Eye (tissue), 1 donor: ENCODE measurements around the gene CHTF18.
"Not testable (repeated sequence)": the region's sequence is repeated elsewhere in the genome, so short reads cannot be mapped to it uniquely, and the experiment has no call there.

Source experiments
- DNase-seq: peaks from one replicate; pipeline ENCODE4 v3.0.0-alpha.2; 2015

The CHTF18 gene

DNA sequence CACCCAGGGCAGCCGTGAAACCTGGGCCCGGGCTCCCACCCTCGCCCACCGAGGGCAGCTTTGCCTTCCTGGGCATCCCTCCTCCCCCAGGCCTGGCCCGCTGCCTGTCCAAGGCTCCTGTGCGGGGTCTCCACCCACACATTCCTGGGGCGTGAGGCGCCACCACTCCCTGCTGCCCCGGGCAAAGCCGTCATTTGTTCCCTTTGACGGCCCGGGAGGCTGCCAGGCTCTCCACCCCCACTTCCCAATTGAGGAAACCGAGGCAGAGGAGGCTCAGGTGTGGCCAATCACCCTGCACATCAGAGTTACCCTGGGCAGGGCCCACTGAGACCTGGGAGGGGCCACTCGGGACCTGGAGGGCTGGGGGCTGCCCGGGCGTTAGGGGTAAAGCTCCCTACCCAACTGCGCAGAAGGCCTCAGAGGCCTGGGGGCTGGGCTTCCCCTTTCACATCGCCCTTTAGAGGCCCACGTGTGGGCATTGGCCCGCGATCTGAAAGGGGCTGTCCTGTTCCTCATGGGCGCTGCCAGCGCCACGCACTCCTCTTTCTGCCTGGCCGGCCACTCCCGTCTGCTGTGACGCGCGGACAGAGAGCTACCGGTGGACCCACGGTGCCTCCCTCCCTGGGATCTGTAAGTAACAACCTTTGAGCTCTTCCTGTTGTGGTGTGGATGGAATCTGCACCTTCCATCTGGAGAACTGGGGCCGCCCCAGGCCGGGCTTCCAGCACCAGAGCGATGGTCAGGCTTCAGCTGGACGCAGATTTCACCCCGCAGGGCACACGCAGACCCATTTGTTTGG is 27.7 kb upstream of the CHTF18 start, which contains the start of gene MSLN:
MSLN (plus strand) TSS at position 190 of the 799 bp plus-strand sequence. CDS start 1,947 bp downstream, outside the sequence.
- DNase-seq: no peak

- DNase-seq: no peak
Measured at GRCh38 chr16:761625-762513, 26.6 kb upstream of the CHTF18 start.

DNA sequence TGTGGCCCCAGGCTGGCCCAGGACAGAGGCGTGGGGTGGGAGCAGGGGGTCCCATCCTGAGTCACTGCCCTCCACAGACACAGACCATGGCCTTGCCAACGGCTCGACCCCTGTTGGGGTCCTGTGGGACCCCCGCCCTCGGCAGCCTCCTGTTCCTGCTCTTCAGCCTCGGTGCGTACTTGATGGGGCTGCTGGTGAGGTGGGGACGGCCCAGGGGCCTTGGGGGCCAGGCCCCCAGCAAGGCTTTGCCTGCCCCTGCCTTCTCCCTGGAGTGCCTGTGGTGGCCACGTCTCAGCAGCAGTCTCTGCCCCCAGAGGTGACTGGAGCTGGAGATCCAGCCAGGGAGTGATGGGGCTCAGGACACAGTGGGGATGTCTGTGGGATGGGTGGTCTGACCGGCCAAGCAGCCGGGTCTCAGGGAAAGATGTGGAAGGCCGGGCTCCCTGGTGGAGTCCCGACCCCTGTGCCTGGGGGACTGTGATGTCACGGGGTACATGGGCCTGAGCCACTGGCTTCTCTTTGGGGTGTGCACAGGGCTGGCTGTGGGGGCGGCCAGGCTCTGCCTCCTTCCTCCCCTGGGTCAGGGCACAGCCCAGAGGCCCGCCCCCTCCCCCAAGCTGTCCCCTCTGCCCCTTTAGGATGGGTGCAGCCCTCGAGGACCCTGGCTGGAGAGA is 25.7 kb upstream of the CHTF18 start:
- DNase-seq: no peak

GRCh38 chr16:763369-764183 is 24.8 kb upstream of the CHTF18 start:
- no peak for DNase-seq

DNA sequence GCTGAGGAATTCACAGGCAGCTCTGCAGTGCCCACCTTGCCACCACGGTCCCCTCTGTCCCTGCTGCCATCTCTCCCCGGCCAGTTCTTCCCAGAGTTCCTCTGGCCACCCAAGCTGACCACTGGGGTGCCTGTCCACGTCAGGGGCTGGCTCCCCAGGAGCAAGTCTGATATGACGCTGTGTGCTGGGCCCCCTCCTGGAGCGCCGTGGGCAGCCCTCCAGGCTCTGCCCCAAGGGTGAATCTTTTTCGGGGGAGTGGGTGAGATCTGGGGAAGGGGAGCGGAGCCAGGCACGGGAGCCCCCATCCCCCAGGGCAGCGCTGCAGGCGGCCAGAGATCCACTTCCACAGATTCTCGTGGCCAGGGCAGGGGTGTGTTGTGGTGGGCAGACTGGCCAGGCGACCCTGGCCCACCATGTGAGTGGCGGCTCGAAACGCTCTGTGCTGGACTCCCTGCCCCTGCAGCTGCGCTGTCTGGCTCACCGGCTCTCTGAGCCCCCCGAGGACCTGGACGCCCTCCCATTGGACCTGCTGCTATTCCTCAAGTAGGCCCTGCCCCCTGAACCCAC is 24.2 kb upstream of the CHTF18 start:
- DNase-seq: no peak

DNA sequence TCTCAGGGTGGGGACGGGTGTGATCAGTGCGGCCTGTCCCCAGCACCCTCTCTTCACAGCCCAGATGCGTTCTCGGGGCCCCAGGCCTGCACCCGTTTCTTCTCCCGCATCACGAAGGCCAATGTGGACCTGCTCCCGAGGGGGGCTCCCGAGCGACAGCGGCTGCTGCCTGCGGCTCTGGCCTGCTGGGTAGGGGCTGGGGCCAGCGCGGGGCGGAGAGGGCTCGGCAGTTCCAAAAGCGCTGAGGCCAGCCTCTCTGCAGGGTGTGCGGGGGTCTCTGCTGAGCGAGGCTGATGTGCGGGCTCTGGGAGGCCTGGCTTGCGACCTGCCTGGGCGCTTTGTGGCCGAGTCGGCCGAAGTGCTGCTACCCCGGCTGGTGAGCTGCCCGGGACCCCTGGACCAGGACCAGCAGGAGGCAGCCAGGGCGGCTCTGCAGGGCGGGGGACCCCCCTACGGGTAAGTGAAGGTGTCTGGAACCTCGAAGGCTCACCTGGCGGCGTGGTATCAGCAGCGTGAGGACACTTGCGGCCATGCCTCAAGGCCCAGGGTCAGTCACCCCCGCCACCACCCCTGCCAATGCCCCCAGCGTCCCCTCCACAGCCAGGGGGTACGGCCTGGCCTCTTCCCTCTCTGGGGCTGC is 23.5 kb upstream of the CHTF18 start:
- DNase-seq: no peak

DNA sequence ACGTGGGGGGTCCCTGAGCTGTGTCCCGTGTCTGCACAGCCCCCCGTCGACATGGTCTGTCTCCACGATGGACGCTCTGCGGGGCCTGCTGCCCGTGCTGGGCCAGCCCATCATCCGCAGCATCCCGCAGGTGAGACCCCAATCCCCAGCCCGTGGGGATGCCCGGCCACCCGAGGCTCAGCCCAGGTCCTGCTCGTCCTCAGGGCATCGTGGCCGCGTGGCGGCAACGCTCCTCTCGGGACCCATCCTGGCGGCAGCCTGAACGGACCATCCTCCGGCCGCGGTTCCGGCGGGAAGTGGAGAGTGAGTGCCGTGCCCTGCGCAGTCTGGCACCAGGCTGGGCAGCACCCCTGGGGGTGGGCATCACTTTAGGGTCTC is 22.9 kb upstream of the CHTF18 start:
- no peak for DNase-seq

DNA sequence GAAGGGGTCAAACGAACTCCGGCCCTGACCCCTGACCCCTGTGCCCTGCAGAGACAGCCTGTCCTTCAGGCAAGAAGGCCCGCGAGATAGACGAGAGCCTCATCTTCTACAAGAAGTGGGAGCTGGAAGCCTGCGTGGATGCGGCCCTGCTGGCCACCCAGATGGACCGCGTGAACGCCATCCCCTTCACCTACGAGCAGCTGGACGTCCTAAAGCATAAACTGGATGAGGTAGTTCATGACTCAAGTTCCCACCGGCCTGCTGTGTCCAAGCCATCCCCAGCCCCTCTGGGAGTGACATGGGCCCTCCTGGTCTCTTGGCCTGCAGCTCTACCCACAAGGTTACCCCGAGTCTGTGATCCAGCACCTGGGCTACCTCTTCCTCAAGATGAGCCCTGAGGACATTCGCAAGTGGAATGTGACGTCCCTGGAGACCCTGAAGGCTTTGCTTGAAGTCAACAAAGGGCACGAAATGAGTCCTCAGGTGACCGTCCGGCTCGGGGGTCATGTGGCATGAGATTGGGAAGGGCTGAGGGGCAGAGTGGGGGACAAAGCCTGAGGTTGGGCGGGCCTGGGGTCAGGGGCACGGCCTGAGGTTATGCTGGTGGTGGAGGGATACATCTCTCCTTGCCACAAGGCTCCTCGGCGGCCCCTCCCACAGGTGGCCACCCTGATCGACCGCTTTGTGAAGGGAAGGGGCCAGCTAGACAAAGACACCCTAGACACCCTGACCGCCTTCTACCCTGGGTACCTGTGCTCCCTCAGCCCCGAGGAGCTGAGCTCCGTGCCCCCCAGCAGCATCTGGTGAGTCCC is 22.2 kb upstream of the CHTF18 start:
- DNase-seq: no peak

DNA sequence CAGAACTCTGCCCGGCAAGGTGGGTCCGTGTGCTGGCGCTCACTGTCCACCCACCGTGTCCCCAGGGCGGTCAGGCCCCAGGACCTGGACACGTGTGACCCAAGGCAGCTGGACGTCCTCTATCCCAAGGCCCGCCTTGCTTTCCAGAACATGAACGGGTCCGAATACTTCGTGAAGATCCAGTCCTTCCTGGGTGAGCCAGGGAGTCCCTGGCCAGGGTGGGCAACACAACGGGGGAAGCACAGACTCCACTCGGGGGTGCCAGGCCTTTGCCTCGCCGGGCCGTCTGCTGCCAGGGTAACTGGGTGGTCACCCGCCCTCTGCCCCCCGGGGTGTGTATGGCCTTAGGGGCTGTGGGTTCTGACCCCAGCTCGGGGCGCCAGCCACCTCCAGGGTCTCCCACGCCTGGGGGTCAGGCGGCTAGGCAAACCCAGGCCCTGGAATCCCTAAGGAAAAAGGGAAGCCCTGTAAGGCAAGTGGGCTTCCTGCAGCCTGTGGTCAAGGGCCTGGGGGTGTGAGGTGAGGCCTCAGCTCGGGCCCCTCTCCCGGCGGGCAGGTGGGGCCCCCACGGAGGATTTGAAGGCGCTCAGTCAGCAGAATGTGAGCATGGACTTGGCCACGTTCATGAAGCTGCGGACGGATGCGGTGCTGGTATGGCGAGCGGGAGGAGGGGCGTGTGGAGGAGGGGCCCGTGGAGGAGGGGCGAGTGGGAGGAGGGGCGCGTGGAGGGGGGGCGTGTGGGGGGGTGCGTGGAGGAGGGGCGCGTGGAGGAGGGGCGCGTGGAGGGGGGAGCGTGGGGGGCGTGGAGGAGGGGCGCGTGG is 21.4 kb upstream of the CHTF18 start:
- no peak for DNase-seq

DNA sequence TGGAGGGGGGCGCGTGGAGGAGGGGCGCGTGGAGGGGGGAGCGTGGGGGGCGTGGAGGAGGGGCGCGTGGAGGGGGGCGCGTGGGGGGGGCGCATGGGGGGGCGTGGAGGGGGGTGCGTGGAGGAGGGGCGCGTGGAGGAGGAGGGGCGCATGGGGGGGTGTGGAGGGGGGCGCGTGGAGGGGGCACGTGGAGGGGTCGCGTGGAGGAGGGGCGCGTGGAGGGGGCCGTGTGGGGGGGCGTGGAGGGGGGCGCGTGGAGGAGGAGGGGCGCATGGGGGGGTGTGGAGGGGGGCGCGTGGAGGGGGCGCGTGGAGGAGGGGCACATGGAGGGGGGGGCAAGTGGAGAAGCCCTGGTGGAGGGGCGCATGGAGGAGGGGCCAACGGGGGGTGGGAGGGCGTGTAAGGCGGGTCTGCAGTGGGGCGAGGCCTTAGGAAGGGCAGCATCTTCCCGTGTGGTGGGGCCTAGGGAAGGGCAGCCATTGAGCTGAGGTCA is 20.6 kb upstream of the CHTF18 start:
- DNase-seq: no peak

DNA sequence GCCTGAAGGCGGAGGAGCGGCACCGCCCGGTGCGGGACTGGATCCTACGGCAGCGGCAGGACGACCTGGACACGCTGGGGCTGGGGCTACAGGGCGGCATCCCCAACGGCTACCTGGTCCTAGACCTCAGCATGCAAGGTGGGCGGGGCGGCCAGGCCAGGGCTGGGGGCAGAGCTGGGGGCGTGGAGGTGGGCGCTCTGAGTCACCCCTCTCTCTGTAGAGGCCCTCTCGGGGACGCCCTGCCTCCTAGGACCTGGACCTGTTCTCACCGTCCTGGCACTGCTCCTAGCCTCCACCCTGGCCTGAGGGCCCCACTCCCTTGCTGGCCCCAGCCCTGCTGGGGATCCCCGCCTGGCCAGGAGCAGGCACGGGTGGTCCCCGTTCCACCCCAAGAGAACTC is 20.0 kb upstream of the CHTF18 start:
- DNase-seq: no peak

DNA sequence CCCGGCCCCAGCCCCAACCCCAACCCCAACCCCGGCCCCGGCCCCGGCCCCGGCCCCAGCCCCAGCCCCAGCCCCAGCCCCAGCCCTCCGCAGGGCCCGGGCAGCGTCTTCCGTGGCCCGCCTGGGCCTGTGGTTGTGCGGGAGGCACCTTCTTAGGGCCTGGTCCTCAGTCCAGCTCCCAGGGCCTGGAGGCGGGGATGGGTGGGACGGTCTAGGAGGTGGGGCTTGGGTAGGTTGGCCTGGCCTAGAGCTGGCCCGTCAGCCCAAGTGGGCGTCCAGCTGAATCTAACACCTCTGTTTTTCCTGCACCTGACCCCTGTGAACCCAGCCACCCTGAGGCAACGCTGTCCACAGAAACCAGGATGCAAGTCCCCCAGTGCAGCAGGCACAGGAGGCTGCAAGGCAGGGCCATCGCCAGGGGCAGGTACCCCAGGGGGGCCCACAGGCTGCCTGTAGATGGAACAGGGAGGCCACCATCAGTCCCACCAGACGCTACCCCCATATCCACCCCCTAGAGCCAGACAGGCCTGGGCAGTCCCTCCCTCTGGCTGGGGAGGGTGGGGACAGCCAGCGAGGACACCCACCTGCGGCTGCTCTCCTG is 19.1 kb upstream of the CHTF18 start:
- DNase-seq: no peak

GRCh38 chr16:769934-770333 is 18.5 kb upstream of the CHTF18 start:
- DNase-seq: no peak

DNA sequence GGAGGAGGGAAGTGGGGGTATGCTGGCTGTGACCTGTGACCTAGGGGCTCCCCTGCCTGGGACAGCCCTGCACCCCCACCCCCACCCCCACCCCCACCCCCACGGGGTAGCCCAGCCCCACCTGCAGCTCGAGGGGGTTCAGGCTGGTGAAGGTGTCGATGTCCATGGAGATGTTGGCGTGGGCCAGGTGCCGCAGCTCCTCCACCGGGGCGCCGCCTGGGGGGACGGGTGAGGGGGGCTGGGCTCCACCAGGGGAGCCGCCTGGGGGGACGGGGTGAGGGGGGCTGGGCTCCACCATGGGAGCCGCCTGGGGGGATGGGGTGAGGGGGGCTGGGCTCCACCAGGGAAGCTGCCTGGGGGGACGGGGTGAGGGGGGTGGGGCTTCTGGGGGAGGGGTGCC is 18.0 kb upstream of the CHTF18 start:
- DNase-seq: no peak

GRCh38 chr16:772959-773358 is 15.5 kb upstream of the CHTF18 start:
- no peak for DNase-seq

GRCh38 chr16:774086-775001 is 14.1 kb upstream of the CHTF18 start:
- DNase-seq: no peak

- DNase-seq: no peak
Measured at GRCh38 chr16:775236-775796, 13.1 kb upstream of the CHTF18 start.

GRCh38 chr16:776298-776697 is 12.1 kb upstream of the CHTF18 start:
- not testable (repeated sequence) for DNase-seq
